Hepatocyte (in vitro differentiated cells): Measurements from ENCODE around the gene PRKG1.

Experiments
- EZH2phosphoT487 ChIP-seq: fragments of 200-600 bp; sonication (generic); IDR thresholded peaks from one replicate; pipeline ENCODE4 v1.6.1; 2018; ENCODE audit warnings: antibody characterized with exemption, mild to moderate bottlenecking, low read depth, moderate library complexity; ENCODE audit not compliant: unreplicated experiment, severe bottlenecking
- TF ChIP-seq, protein P1 (sequence below): fragments of 200-600 bp; sonication (generic); IDR thresholded peaks from 2 replicates; pipeline ENCODE4 v1.5.1; 2016; ENCODE audit warnings: antibody characterized with exemption, mild to moderate bottlenecking; ENCODE audit not compliant: poor library complexity

- TF ChIP-seq, protein P1, sequence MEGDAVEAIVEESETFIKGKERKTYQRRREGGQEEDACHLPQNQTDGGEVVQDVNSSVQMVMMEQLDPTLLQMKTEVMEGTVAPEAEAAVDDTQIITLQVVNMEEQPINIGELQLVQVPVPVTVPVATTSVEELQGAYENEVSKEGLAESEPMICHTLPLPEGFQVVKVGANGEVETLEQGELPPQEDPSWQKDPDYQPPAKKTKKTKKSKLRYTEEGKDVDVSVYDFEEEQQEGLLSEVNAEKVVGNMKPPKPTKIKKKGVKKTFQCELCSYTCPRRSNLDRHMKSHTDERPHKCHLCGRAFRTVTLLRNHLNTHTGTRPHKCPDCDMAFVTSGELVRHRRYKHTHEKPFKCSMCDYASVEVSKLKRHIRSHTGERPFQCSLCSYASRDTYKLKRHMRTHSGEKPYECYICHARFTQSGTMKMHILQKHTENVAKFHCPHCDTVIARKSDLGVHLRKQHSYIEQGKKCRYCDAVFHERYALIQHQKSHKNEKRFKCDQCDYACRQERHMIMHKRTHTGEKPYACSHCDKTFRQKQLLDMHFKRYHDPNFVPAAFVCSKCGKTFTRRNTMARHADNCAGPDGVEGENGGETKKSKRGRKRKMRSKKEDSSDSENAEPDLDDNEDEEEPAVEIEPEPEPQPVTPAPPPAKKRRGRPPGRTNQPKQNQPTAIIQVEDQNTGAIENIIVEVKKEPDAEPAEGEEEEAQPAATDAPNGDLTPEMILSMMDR: no peak
- no peak for TF ChIP-seq EZH2phosphoT487
Observed at GRCh38 chr10:51403521-51403920, 329.2 kb downstream of the PRKG1 start.
